ENCODE measurements around the gene SOCS2. TPM values are rescaled to one million over a fixed set of nuclear protein-coding genes. Genes with fewer than 3 reads are reported as not detected.
A peak's percentile ranks its signal among the peaks of the same experiment; 100 is the strongest.

The SOCS2 gene
- total and polyA plus RNA-seq, 10 of the 15 experiments (the other 5 are each of a cell fraction or from before 2014, with no cell fraction given): 2.6 to 12.0 (median 7.2) TPM

DNA sequence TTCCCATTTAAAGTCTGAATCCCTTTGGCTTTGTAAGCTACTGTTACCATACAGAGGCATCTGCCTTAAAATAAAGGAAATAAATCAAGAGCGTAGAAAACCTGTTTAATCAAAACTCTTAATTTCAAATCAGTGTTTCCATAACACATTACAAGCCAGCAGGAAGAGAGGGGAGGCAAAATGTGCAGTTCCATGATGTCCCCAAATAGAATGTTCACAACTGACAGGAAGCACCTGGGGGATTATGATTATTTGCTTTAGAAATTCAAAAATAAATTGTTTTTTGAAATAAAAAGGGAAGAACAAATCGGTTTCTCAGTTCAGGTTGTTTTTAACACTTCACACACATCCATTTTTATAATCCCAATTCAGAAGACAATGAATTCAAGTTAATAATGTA lies 21.4 kb downstream of the SOCS2 start:
- Histone ChIP-seq H3K4me1 (ENCODE audit: control insufficient read depth, insufficient read depth, low read length) (peaks cover 5% of the 10 kb centered on the region; the same call in 1 of the 2 replicates), H3K9ac (ENCODE audit: control insufficient read depth, insufficient read depth, low read length) (no peak overlapping the region), H3K4me3 (no peak overlapping the region), H3K27me3 (replicated peaks in 1 of 2; ENCODE audit: control insufficient read depth in 2 of 2, insufficient read depth in 2 of 2, low read length in 1 of 2) (no peaks in the 10 kb centered on the region; a peak in 2 of 4 replicates), H3K27ac (ENCODE audit: control insufficient read depth, insufficient read depth) (no peak overlapping the region), H3K79me2 (ENCODE audit: control insufficient read depth, insufficient read depth, low read length) (no peaks in the 10 kb centered on the region), H3K9me3 (replicated peaks; ENCODE audit: control insufficient read depth, insufficient read depth, low read length) (no peaks in the 10 kb centered on the region), H3K36me3 (ENCODE audit: control insufficient read depth in 2 of 2, insufficient read depth in 2 of 2, low read length in 1 of 2) (no peaks in the 10 kb centered on the region), H4K20me1 (ENCODE audit: control insufficient read depth, insufficient read depth) (no peaks in the 10 kb centered on the region), H3K4me2 (ENCODE audit: control insufficient read depth, insufficient read depth) (peak overlapping the region; percentile 8; the same call in 1 of the 2 replicates), H2AFZ (ENCODE audit: control insufficient read depth, low read depth, low read length) (no peak overlapping the region)
- DNase-seq (ENCODE audit: low read depth, low spot score): no peak
- ChIA-PET RAD21 (ENCODE audit: unreplicated experiment) (interaction anchor here (0.8 to 1.1 kb wide), 2 partner anchors 9 to 24 kb away, joined by 3 to 4 read pairs; no protein-coding TSS in a partner anchor), SMC1A (ENCODE audit: uncharacterized antibody, unreplicated experiment) (interaction anchor here (0.7 to 0.8 kb wide), 2 partner anchors 15 to 26 kb away, joined by 3 read pairs; no protein-coding TSS in a partner anchor), POLR2A (interaction anchor here (0.6 kb wide), 1 partner anchor 294 kb away, joined by 3 read pairs; no protein-coding TSS in a partner anchor), CTCF (interaction anchor here (1.1 kb wide), 1 partner anchor 25 kb away, joined by 4 read pairs; no protein-coding TSS in a partner anchor)
- in situ Hi-C loops (cut with MboI): no loop called here
- no TSS peak for BruUV-seq (replicated peaks)
- FAIRE-seq: no peak
- intact Hi-C loops (cut with micrococcal nuclease; ENCODE audit: unreplicated experiment): loop anchor here (5.0 kb wide), 1 partner anchor 83 kb away; the partner anchor contains the start of gene CRADD
- WGBS (ENCODE audit: insufficient coverage, insufficient replicate concordance, low lambda C conversion rate, missing lambda C conversion rate): 52% methylated on average over 2 of the region's 2 CpGs
- ATAC-seq: no peak
- TF ChIP-seq, protein P1, sequence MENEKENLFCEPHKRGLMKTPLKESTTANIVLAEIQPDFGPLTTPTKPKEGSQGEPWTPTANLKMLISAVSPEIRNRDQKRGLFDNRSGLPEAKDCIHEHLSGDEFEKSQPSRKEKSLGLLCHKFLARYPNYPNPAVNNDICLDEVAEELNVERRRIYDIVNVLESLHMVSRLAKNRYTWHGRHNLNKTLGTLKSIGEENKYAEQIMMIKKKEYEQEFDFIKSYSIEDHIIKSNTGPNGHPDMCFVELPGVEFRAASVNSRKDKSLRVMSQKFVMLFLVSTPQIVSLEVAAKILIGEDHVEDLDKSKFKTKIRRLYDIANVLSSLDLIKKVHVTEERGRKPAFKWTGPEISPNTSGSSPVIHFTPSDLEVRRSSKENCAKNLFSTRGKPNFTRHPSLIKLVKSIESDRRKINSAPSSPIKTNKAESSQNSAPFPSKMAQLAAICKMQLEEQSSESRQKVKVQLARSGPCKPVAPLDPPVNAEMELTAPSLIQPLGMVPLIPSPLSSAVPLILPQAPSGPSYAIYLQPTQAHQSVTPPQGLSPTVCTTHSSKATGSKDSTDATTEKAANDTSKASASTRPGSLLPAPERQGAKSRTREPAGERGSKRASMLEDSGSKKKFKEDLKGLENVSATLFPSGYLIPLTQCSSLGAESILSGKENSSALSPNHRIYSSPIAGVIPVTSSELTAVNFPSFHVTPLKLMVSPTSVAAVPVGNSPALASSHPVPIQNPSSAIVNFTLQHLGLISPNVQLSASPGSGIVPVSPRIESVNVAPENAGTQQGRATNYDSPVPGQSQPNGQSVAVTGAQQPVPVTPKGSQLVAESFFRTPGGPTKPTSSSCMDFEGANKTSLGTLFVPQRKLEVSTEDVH (IDR thresholded peaks at IDR 0.05; ENCODE audit: low read depth, partially characterized antibody): no peak
- TF ChIP-seq, protein P2, sequence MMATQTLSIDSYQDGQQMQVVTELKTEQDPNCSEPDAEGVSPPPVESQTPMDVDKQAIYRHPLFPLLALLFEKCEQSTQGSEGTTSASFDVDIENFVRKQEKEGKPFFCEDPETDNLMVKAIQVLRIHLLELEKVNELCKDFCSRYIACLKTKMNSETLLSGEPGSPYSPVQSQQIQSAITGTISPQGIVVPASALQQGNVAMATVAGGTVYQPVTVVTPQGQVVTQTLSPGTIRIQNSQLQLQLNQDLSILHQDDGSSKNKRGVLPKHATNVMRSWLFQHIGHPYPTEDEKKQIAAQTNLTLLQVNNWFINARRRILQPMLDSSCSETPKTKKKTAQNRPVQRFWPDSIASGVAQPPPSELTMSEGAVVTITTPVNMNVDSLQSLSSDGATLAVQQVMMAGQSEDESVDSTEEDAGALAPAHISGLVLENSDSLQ (IDR thresholded peaks at IDR 0.05): no peak
- TF ChIP-seq, protein P3, sequence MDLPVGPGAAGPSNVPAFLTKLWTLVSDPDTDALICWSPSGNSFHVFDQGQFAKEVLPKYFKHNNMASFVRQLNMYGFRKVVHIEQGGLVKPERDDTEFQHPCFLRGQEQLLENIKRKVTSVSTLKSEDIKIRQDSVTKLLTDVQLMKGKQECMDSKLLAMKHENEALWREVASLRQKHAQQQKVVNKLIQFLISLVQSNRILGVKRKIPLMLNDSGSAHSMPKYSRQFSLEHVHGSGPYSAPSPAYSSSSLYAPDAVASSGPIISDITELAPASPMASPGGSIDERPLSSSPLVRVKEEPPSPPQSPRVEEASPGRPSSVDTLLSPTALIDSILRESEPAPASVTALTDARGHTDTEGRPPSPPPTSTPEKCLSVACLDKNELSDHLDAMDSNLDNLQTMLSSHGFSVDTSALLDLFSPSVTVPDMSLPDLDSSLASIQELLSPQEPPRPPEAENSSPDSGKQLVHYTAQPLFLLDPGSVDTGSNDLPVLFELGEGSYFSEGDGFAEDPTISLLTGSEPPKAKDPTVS (IDR thresholded peaks at IDR 0.05; ENCODE audit: low read depth, low read length): no peak
- no peak for TF ChIP-seq JUNB (IDR thresholded peaks at IDR 0.05)
- TF ChIP-seq JUND (IDR thresholded peaks at IDR 0.05; ENCODE audit: low read depth, low read length): no peak
- no peak for TF ChIP-seq BMI1 (IDR thresholded peaks at IDR 0.05; ENCODE audit: borderline replicate concordance)
- TF ChIP-seq SMC3 (IDR thresholded peaks at IDR 0.05; ENCODE audit: borderline replicate concordance, low read length): no peak
- no peak for TF ChIP-seq KAT2A (conservative IDR thresholded peaks at IDR 0.05; ENCODE audit: control insufficient read depth, low read depth, low read length)
- TF ChIP-seq ZNF207 (IDR thresholded peaks at IDR 0.05; ENCODE audit: borderline replicate concordance): no peak
- no peak for TF ChIP-seq NR2C1 (IDR thresholded peaks at IDR 0.05)
- TF ChIP-seq, protein P4, sequence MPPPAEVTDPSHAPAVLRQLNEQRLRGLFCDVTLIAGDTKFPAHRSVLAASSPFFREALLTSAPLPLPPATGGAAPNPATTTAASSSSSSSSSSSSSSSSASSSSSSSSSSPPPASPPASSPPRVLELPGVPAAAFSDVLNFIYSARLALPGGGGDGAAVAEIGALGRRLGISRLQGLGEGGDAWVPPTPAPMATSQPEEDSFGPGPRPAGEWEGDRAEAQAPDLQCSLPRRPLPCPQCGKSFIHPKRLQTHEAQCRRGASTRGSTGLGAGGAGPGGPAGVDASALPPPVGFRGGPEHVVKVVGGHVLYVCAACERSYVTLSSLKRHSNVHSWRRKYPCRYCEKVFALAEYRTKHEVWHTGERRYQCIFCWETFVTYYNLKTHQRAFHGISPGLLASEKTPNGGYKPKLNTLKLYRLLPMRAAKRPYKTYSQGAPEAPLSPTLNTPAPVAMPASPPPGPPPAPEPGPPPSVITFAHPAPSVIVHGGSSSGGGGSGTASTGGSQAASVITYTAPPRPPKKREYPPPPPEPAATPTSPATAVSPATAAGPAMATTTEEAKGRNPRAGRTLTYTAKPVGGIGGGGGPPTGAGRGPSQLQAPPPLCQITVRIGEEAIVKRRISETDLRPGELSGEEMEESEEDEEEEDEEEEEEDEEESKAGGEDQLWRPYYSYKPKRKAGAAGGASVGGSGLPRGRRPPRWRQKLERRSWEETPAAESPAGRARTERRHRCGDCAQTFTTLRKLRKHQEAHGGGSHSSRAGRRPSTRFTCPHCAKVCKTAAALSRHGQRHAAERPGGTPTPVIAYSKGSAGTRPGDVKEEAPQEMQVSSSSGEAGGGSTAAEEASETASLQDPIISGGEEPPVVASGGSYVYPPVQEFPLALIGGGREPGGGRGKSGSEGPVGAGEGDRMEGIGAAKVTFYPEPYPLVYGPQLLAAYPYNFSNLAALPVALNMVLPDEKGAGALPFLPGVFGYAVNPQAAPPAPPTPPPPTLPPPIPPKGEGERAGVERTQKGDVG (CRISPR knock-in tag; IDR thresholded peaks at IDR 0.05): no peak
- no peak for TF ChIP-seq EZH2 (IDR thresholded peaks at IDR 0.05; ENCODE audit: borderline replicate concordance, control insufficient read depth, low read depth, low read length)
- TF ChIP-seq CBX5 (IDR thresholded peaks at IDR 0.05; ENCODE audit: low read depth): no peak
- TF ChIP-seq GATAD2B (conservative IDR thresholded peaks at IDR 0.05; ENCODE audit: low read depth): no peak
- TF ChIP-seq ATF7 (IDR thresholded peaks at IDR 0.05; ENCODE audit: low read depth): no peak
- TF ChIP-seq SUPT20H (IDR thresholded peaks at IDR 0.05; ENCODE audit: borderline replicate concordance, control insufficient read depth, low read depth, low read length): no peak

Data from GM12878 (cell line).